ENCODE results near the gene LIMD2.

The LIMD2 gene

GRCh38 chr17:63686138-63686685, 13.7 kb downstream of the LIMD2 start:
- TF ChIP-seq TAF1 (IDR thresholded peaks at IDR 0.05; ENCODE audit: borderline replicate concordance, insufficient read depth, low read length) (no peak), FOXP2 (optimal IDR thresholded peaks at IDR 0.05; ENCODE audit: borderline replicate concordance, extremely low read depth, extremely low read length, insufficient read depth) (no peak), POLR2AphosphoS5 (IDR thresholded peaks at IDR 0.05; ENCODE audit: low read depth, low read length) (no peak), SIN3A (IDR thresholded peaks at IDR 0.05; ENCODE audit: borderline replicate concordance, insufficient read depth, low read length) (no peak)
- TF ChIP-seq, protein P1, sequence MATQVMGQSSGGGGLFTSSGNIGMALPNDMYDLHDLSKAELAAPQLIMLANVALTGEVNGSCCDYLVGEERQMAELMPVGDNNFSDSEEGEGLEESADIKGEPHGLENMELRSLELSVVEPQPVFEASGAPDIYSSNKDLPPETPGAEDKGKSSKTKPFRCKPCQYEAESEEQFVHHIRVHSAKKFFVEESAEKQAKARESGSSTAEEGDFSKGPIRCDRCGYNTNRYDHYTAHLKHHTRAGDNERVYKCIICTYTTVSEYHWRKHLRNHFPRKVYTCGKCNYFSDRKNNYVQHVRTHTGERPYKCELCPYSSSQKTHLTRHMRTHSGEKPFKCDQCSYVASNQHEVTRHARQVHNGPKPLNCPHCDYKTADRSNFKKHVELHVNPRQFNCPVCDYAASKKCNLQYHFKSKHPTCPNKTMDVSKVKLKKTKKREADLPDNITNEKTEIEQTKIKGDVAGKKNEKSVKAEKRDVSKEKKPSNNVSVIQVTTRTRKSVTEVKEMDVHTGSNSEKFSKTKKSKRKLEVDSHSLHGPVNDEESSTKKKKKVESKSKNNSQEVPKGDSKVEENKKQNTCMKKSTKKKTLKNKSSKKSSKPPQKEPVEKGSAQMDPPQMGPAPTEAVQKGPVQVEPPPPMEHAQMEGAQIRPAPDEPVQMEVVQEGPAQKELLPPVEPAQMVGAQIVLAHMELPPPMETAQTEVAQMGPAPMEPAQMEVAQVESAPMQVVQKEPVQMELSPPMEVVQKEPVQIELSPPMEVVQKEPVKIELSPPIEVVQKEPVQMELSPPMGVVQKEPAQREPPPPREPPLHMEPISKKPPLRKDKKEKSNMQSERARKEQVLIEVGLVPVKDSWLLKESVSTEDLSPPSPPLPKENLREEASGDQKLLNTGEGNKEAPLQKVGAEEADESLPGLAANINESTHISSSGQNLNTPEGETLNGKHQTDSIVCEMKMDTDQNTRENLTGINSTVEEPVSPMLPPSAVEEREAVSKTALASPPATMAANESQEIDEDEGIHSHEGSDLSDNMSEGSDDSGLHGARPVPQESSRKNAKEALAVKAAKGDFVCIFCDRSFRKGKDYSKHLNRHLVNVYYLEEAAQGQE (IDR thresholded peaks at IDR 0.05; ENCODE audit: insufficient read depth in 1 of 2, low read depth in 2 of 2, low read length in 2 of 2) = no peak

- TF ChIP-seq TAF1 (IDR thresholded peaks at IDR 0.05; ENCODE audit: borderline replicate concordance, insufficient read depth, low read length) (no peak), SIN3A (IDR thresholded peaks at IDR 0.05; ENCODE audit: borderline replicate concordance, insufficient read depth, low read length) (no peak), POLR2AphosphoS5 (IDR thresholded peaks at IDR 0.05; ENCODE audit: low read depth, low read length) (no peak), FOXP2 (optimal IDR thresholded peaks at IDR 0.05; ENCODE audit: borderline replicate concordance, extremely low read depth, extremely low read length, insufficient read depth) (no peak)
- TF ChIP-seq, protein P1 (IDR thresholded peaks at IDR 0.05; ENCODE audit: insufficient read depth in 1 of 2, low read depth in 2 of 2, low read length in 2 of 2) = no peak
These were observed 14.3 kb downstream of the LIMD2 start for GRCh38 chr17:63685578-63685977.

DNA sequence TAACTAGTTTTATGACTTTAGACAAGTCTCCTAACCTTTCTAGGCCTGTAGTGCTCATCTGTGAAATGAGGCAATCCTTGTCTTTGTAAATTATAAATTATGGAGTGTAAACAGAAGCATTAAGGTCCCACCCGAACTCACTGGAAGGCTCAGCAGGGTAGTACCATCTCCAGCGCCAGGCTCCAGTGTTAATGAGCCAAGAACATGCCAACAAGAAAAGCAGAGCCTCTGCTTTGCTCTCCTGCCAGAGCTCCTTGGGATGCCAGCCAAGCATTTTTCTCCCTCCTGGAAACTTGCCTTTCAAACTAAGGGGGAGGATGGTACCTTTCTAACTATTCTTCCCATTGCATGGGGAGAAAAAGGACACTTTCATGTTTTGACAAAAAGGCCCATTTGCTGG, 14.9 kb downstream of the LIMD2 start:
- TF ChIP-seq SIN3A (IDR thresholded peaks at IDR 0.05; ENCODE audit: borderline replicate concordance, insufficient read depth, low read length) (no peak), TAF1 (IDR thresholded peaks at IDR 0.05; ENCODE audit: borderline replicate concordance, insufficient read depth, low read length) (no peak), POLR2AphosphoS5 (IDR thresholded peaks at IDR 0.05; ENCODE audit: low read depth, low read length) (no peak), FOXP2 (optimal IDR thresholded peaks at IDR 0.05; ENCODE audit: borderline replicate concordance, extremely low read depth, extremely low read length, insufficient read depth) (no peak)
- TF ChIP-seq, protein P1 (IDR thresholded peaks at IDR 0.05; ENCODE audit: insufficient read depth in 1 of 2, low read depth in 2 of 2, low read length in 2 of 2) = no peak

GRCh38 chr17:63682981-63683380, 16.9 kb downstream of the LIMD2 start:
- TF ChIP-seq SIN3A (IDR thresholded peaks at IDR 0.05; ENCODE audit: borderline replicate concordance, insufficient read depth, low read length) (no peak), POLR2AphosphoS5 (IDR thresholded peaks at IDR 0.05; ENCODE audit: low read depth, low read length) (no peak)

DNA sequence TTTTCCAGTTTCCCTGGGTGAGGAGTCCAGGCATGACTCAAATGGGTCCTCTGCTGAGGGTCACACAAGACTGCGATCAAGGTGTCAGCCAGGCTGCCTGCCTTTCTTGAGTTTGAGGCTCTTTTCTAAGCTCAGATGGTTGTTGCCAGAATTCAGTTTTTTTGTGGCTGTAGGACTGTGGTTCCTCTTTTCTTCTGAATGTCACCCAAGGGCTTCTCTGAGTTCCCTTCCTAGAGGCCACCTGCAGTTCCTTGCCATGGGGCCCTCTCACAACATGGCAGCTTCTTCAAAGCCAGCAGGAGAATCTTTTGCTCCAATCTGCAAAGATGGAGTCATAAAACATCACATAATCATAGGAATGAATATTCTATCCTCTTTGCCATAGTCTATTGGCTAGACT, 17.5 kb downstream of the LIMD2 start:
- TF ChIP-seq FOXP2 (optimal IDR thresholded peaks at IDR 0.05; ENCODE audit: borderline replicate concordance, extremely low read depth, extremely low read length, insufficient read depth) (no peak), SIN3A (IDR thresholded peaks at IDR 0.05; ENCODE audit: borderline replicate concordance, insufficient read depth, low read length) (no peak), POLR2AphosphoS5 (IDR thresholded peaks at IDR 0.05; ENCODE audit: low read depth, low read length) (no peak), TAF1 (IDR thresholded peaks at IDR 0.05; ENCODE audit: borderline replicate concordance, insufficient read depth, low read length) (no peak)
- TF ChIP-seq, protein P1 (IDR thresholded peaks at IDR 0.05; ENCODE audit: insufficient read depth in 1 of 2, low read depth in 2 of 2, low read length in 2 of 2) = no peak

Measured in PFSK-1 (cell line).